ENCODE results near the gene CYP2S1. TPM values are rescaled to one million over a fixed set of nuclear protein-coding genes. Genes with fewer than 3 reads are reported as not detected.
A peak's percentile ranks its signal among the peaks of the same experiment; 100 is the strongest.
"Not testable (repeated sequence)": the region's sequence is repeated elsewhere in the genome, so short reads cannot be mapped to it uniquely, and the experiment has no call there.

CYP2S1 gene
- total RNA-seq, 1 donor from 2014 or later = 17.5 TPM

DNA sequence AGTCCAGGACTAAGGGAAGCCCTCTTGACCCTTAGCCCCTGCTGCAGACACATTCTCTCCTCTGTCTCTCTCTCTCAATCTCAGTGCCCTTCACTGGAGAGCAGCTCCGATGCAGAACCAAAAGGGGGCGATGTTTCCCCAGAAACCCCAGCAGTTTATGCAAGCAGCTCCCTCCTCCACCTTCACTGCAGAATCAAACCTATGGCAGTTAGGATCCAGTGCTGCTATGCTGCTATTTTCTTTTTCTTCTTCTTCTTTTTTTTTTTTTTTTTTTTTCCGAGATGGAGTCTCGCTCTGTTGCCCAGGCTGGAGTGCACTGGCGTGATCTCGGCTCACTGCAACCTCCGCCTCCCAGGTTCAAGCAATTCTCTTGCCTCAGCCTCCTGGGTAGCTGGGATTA, 11.3 kb downstream of the CYP2S1 start:
- H3K27ac Mint-ChIP-seq (ENCODE audit: unreplicated experiment); H3K27me3 Mint-ChIP-seq (ENCODE audit: unreplicated experiment); H3K9me3 Mint-ChIP-seq (ENCODE audit: unreplicated experiment); H3K4me1 Mint-ChIP-seq (ENCODE audit: unreplicated experiment); H3K36me3 Mint-ChIP-seq (ENCODE audit: low read depth, unreplicated experiment): not testable (repeated sequence)
- TF ChIP-seq, protein P1, sequence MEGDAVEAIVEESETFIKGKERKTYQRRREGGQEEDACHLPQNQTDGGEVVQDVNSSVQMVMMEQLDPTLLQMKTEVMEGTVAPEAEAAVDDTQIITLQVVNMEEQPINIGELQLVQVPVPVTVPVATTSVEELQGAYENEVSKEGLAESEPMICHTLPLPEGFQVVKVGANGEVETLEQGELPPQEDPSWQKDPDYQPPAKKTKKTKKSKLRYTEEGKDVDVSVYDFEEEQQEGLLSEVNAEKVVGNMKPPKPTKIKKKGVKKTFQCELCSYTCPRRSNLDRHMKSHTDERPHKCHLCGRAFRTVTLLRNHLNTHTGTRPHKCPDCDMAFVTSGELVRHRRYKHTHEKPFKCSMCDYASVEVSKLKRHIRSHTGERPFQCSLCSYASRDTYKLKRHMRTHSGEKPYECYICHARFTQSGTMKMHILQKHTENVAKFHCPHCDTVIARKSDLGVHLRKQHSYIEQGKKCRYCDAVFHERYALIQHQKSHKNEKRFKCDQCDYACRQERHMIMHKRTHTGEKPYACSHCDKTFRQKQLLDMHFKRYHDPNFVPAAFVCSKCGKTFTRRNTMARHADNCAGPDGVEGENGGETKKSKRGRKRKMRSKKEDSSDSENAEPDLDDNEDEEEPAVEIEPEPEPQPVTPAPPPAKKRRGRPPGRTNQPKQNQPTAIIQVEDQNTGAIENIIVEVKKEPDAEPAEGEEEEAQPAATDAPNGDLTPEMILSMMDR (IDR thresholded peaks at IDR 0.05; ENCODE audit: unreplicated experiment) = peak; percentile 67
- peak overlapping the region; percentile 13 for H3K4me3 Mint-ChIP-seq (ENCODE audit: unreplicated experiment)
- peak; percentile 85 for DNase-seq (ENCODE audit: low spot score)

DNA sequence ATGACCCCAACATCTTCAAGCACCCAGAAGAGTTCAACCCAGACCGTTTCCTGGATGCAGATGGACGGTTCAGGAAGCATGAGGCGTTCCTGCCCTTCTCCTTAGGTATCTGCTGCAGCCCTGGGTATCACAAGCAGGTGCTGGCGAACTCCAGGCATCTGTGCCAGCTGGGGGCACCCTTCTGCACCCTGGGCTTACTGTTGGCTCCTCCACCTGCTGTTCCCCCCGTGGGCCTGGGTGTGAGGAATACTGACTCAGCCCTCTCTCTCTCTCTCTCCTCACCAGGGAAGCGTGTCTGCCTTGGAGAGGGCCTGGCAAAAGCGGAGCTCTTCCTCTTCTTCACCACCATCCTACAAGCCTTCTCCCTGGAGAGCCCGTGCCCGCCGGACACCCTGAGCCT, 13.0 kb downstream of the CYP2S1 start:
- peaks cover 10% of the 10 kb centered on the region for H3K36me3 Mint-ChIP-seq (ENCODE audit: low read depth, unreplicated experiment)
- H3K9me3 Mint-ChIP-seq (ENCODE audit: unreplicated experiment) = no peaks in the 10 kb centered on the region
- H3K4me3 Mint-ChIP-seq (ENCODE audit: unreplicated experiment) = no peak overlapping the region
- H3K27me3 Mint-ChIP-seq (ENCODE audit: unreplicated experiment) = peaks cover 3% of the 10 kb centered on the region
- no peak for DNase-seq (ENCODE audit: low spot score)
- H3K4me1 Mint-ChIP-seq (ENCODE audit: unreplicated experiment) = no peaks in the 10 kb centered on the region
- no peak overlapping the region for H3K27ac Mint-ChIP-seq (ENCODE audit: unreplicated experiment)
- TF ChIP-seq, protein P1 (IDR thresholded peaks at IDR 0.05; ENCODE audit: unreplicated experiment) = no peak

DNA sequence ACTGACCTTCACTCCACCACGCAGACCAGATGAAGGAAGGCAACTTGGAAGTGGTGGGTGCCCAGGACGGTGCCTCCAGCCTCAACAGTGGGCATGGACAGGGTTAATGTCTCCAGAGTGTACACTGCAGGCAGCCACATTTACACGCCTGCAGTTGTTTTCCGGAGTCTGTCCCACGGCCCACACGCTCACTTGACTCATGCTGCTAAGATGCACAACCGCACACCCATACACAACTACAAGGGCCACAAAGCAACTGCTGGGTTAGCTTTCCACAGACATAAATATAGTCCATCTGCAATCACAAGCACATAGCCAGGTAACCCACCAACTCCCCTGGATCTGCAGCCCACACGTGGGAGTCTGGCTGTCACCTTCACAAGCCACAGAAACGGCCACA, 13.4 kb downstream of the CYP2S1 start:
- Mint-ChIP-seq H3K27ac (ENCODE audit: unreplicated experiment) (no peak overlapping the region), H3K4me1 (ENCODE audit: unreplicated experiment) (no peaks in the 10 kb centered on the region), H3K27me3 (ENCODE audit: unreplicated experiment) (peaks cover 3% of the 10 kb centered on the region), H3K9me3 (ENCODE audit: unreplicated experiment) (no peaks in the 10 kb centered on the region), H3K36me3 (ENCODE audit: low read depth, unreplicated experiment) (peaks cover 10% of the 10 kb centered on the region), H3K4me3 (ENCODE audit: unreplicated experiment) (no peak overlapping the region)
- no peak for DNase-seq (ENCODE audit: low spot score)
- TF ChIP-seq, protein P1 (IDR thresholded peaks at IDR 0.05; ENCODE audit: unreplicated experiment) = no peak

DNA sequence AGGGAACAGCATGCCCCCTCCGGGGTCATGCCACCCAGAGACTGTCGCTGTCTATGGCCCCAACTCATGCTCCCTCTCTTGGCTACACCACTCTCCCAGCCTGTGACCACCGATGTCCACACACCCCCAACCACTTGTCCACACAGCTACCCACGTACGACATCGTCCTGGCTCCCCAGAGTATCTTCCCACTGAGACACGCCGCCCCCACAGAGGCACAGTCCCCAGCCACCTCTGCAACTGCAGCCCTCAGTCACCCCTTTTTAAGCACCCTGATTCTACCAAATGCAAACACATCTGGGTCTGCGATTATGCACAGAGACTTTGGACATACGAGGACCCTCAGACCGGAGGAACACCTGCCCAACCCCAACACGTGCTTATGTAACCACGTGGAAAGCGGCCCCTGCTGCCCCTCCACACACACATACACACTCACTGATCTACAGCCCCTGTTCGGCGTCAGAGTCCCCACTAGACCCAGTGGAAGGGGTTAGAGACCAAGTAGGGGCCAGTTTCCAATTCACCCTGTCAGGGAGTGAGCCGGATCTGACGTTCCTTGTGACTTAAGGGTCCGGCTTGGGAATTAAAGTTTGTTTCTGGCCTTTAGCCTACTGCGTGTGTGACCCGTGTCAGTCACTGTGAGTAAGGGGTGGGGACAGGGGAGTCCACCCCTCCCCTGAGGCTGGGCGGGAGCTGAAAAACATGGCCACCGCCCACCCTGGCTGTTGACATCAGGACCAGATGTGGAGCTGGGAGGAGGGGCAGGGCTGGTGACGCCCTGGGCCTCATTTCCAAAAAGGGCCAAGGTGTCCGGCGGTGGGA, 14.1 kb downstream of the CYP2S1 start:
- Mint-ChIP-seq H3K4me1 (ENCODE audit: unreplicated experiment) (no peaks in the 10 kb centered on the region), H3K27ac (ENCODE audit: unreplicated experiment) (no peak overlapping the region), H3K4me3 (ENCODE audit: unreplicated experiment) (no peak overlapping the region), H3K27me3 (ENCODE audit: unreplicated experiment) (peaks cover 5% of the 10 kb centered on the region), H3K9me3 (ENCODE audit: unreplicated experiment) (no peaks in the 10 kb centered on the region), H3K36me3 (ENCODE audit: low read depth, unreplicated experiment) (peaks cover 10% of the 10 kb centered on the region)
- no peak for DNase-seq (ENCODE audit: low spot score)
- TF ChIP-seq, protein P1 (IDR thresholded peaks at IDR 0.05; ENCODE audit: unreplicated experiment) = no peak

DNA sequence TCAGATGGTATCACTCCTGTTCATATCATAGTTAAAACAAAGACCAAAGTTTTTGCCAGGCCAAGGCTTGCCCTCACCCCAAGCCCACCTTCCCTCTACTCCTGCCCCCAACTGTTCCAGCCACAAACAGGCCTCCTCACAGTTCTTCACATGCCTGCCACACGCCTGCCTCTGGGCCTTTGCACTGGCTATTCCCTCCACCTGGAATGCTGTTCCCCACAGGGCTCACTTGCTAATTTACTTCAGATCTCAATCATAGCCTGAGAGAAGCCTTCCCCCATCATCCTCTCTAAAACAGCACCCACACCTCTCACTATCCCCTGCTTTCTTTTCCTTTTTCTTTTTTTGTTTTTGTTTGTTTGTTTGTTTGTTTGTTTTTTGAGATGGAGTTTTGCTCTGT, 21.1 kb downstream of the CYP2S1 start:
- TF ChIP-seq, protein P1 (IDR thresholded peaks at IDR 0.05; ENCODE audit: unreplicated experiment) = no peak
- Mint-ChIP-seq H3K27ac (ENCODE audit: unreplicated experiment) (no peak overlapping the region), H3K27me3 (ENCODE audit: unreplicated experiment) (peaks cover 14% of the 10 kb centered on the region), H3K4me1 (ENCODE audit: unreplicated experiment) (peaks cover 4% of the 10 kb centered on the region), H3K4me3 (ENCODE audit: unreplicated experiment) (no peak overlapping the region), H3K36me3 (ENCODE audit: low read depth, unreplicated experiment) (peaks cover 4% of the 10 kb centered on the region), H3K9me3 (ENCODE audit: unreplicated experiment) (no peaks in the 10 kb centered on the region)
- DNase-seq (ENCODE audit: low spot score) = no peak

All from endothelial cell (in vitro differentiated cells).